ENCODE data around the gene PCDH9.

Gene PCDH9

DNA sequence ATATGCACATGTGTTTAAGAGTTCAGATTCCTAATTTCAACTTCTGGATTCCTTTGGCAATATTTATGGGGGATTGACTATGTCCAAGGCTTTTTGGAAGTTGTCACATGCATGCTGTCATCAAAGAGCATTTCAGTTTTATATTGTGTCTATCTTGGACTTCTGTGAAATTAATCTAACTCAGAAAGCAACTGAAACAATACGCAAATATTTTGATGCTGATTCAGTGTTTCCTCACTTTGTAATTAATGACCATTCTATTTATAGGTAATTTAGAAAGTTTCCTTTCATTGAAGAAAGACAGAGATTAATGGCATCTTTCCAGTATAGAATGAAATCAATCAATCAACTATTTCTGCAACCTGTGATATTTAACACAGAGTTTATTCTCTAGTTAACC lies 550.1 kb downstream of the PCDH9 start:
- in situ Hi-C loops (cut with MboI; ENCODE audit: low pct_unique_long_range_greater_than_20kb, low sequenced_read_pairs) = no loop called here
- DNase-seq = no peak

DNA sequence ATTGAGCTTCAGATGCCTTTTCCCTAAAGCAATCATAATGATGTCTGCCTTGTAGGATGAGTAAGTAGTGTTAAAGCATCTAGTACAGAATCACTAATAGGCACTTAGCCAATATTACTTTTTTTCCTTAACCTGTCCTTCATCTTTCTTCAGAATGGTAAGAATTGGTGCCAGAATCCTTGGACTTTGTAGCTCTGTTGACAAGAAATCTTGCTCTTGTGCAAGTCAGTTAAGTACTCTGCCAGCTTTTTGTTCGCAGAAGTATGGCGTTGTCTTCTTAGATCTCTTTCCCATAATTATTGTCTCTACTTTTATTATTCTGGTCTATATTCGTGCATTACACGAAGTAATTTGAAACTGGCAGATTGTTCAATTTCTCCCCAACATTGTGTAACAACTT lies 554.5 kb downstream of the PCDH9 start:
- DNase-seq = no peak
- in situ Hi-C loops (cut with MboI; ENCODE audit: low pct_unique_long_range_greater_than_20kb, low sequenced_read_pairs) = no loop called here

DNA sequence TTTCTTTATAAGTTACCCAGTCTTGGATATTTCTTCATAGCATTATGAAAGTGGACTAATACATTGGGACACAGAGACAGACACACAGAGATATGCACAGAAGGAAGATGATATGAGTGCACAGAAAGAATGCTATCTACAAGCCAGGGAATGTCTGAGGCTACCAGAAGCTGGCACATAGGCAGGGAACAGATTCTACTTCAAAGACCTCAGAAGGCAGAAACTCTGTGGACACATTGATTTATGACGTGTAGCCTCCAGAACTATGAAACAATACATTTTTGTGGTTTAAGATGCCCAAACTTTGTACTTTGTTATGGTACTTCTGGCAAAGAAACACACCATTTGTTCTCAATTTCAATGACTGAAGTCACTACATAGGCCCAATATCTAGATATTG lies 556.7 kb downstream of the PCDH9 start:
- in situ Hi-C loops (cut with MboI; ENCODE audit: low pct_unique_long_range_greater_than_20kb, low sequenced_read_pairs) = no loop called here
- no peak for DNase-seq

DNA sequence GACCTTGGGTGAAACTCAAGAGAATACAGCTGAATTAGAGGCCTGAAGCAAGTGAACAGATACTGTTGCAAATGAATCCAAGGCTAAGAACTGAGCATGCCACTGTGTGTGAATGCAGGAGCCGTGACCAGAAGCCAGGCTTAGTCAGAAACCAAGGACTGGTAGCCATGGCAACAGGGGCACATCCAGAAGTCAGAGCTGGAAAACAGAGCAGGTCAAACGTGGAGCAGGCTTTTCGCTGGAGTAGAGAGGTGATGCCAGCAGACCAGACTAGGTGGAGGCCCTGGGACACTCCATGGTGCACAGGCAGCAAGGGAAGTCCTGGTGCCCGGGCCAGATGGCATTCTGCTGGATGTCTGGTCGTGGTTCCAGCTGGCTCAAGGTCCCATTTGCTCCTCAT lies 564.1 kb downstream of the PCDH9 start:
- in situ Hi-C loops (cut with MboI; ENCODE audit: low pct_unique_long_range_greater_than_20kb, low sequenced_read_pairs) = no loop called here
- DNase-seq = no peak

DNA sequence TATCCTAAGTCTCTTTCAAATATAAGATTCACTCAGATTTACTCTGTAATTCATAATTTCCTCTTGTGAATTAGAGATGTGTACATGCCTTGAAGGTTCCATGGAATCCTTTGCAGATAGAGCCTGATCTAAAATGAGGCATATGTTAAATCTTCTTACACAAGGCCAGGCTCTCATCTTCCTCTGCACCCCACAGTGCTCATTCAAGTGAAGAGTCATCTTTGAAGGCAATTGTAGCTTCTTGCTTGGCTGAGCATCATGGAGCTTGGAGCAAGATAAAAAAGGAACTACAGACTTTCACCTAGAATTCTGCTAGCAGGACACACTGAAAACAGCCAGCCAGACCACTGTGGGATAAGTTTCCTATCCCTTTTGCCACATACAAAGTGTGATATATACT lies 566.4 kb downstream of the PCDH9 start:
- in situ Hi-C loops (cut with MboI; ENCODE audit: low pct_unique_long_range_greater_than_20kb, low sequenced_read_pairs) = no loop called here
- no peak for DNase-seq

DNA sequence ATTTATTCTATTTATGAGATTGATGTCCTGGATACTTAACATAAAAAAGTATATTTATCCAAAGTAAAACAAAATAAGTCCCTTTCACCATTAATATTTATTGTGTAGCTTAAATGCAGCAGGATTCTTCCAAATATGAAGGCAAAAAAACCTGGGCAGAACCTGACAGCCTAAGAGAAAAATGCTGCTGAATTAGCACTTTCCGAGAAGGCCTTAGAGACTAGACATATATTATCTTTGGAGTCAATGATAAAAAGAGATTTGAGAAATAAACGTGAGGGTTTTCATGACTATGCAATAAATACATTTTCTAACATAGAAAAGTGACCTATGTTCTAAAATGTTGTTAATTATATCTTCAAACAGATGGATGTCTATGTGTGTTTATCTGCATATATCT lies 566.9 kb downstream of the PCDH9 start:
- in situ Hi-C loops (cut with MboI; ENCODE audit: low pct_unique_long_range_greater_than_20kb, low sequenced_read_pairs) = no loop called here
- no peak for DNase-seq

DNA sequence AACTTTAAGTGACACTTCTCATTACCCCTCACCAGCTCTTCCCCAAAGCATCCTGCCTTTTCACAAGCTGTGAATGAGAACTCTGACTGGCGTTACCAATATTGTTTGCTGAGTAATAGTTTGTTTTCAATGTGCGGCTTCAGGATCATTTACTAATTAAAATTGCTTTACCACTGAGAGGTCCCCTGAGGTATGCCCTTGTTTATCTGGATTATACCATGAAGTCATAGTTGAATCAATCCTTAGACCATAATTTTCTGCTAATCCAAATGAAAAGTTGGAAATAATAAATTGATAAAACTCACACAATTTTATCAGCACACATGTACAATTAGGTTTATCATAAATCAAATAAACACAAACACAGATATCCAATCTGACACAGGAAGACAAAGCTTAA lies 568.8 kb downstream of the PCDH9 start:
- in situ Hi-C loops (cut with MboI; ENCODE audit: low pct_unique_long_range_greater_than_20kb, low sequenced_read_pairs) = no loop called here
- no peak for DNase-seq

DNA sequence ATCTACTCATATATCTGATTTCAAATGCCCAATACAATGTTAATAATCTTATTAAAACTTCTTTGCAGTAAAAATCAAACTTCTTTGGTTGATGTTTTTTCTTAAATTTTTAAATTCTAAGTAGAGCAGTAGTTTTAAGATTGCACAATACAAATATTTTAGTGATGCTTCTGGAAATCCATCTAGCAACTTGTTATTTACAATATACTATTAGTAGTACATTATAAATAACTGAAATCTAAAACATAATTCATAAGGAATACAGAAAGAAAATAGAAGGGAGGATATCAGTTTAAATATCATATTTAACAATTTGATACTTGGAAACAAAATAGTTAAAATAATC lies 569.7 kb downstream of the PCDH9 start:
- in situ Hi-C loops (cut with MboI; ENCODE audit: low pct_unique_long_range_greater_than_20kb, low sequenced_read_pairs) = no loop called here
- DNase-seq = no peak

DNA sequence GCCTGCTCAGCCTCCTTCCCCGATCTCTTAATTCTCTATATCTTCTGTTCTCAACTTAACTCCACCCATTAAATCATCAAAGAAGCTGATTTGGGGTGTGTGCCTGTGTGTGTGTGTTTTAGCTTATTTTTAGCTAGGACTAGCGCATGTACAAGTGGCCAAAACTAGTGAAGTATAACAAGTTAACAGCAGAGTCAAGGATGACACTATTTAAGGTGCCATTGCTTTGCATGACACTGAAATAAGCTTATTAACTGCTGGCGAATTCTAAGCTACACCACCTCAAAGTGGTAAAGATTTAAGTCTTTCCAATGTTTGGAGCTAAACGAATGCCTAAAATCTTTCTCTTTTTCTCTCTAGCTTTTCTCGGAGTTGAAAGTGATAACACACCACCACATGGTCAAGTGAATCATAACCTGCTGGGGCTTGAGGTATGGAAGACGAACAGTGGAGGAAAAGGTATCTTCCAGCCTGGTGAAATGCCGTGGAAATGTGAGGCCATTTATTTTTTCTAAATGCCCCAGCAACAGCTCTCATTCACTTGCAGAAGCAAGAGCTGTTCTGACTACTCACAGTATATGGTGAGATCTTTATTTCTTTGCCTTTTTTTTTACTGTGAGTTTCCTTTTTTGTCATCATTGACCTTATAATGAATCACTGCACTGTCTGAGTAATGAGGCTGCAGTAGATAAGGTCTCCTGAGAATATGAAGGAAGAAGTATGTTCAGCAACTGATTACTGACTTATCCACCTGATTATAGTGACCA lies 570.3 kb downstream of the PCDH9 start:
- in situ Hi-C loops (cut with MboI; ENCODE audit: low pct_unique_long_range_greater_than_20kb, low sequenced_read_pairs) = no loop called here
- no peak for DNase-seq

DNA sequence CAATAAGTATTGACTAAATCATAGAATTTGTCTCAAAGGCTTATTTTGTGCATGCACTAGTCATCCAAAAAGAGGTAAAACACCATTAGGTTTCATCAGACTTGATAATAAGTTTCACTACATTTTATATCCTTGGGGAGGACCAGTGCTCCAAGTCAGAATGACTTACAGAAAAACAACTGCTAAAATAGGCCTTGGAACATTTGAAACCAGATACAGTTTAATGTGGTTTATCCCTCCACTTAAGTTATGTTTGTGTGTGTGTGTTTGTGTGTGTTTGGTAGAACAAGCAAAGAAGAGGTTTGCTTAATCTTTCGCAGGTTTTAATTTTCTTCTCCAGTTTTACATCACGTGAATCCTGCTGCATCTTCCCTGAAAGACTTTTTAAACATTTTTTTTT lies 570.9 kb downstream of the PCDH9 start:
- no peak for DNase-seq
- in situ Hi-C loops (cut with MboI; ENCODE audit: low pct_unique_long_range_greater_than_20kb, low sequenced_read_pairs) = no loop called here

DNA sequence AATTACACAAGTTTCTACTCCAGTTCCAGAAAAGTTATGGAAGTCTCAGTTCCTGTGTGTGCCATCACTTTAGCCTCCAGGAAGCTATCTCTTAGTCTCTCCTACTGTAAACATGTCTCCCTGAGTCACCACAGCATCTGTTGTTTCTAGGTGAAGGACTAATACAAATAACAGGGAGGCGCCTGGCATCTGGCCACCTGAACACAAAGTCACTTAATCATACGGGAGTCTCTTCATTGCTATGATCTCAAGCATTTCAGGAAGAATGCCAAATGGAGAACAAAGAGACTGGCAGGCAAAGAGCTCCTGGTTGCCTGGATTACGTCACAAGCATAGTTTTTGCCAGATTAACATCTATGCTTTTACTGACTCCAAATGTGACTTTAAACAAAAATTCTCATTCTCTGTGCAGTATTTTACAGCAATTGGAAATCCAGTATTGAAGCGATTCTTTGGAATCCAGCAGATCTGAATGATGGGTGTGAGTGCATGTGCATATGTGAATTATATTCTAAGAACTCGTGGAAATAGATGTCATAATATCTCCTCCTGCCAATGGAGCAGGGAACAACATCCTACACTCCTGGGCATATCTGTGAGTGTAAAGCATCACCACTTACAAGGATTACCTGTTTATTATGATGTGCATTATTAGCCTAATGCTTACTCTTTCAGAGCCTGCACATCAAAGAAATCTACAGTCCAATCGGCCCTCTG lies 572.8 kb downstream of the PCDH9 start:
- DNase-seq = no peak
- in situ Hi-C loops (cut with MboI; ENCODE audit: low pct_unique_long_range_greater_than_20kb, low sequenced_read_pairs) = no loop called here

DNA sequence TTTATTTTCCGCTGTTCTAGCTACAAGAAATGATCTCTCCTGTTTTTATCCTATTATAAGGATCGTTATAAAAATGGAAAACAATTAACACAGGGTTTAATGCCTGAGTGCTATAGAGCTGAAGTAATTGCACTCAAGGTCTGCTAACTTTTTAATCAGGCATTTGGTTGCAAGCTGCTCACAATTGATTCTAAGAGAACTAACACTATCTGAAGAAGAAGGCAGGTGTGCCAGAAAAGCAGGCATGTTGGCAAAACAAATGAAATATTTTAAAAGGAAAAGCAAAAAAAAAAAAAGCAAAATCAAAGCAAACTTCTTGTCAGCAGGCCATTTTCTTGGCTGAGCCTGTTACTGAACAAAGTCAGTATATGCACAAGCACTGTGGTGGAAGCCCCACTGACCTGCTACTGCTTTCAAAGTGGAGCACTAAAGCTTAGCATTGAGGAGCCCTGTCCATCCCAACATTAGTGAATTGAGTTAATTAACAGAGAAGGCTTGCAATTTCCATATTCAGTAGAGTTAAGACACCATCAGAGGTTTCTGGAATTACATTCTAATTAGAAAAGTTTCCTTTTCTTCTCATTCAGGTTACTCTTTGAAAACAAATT lies 574.2 kb downstream of the PCDH9 start:
- in situ Hi-C loops (cut with MboI; ENCODE audit: low pct_unique_long_range_greater_than_20kb, low sequenced_read_pairs) = no loop called here
- no peak for DNase-seq

DNA sequence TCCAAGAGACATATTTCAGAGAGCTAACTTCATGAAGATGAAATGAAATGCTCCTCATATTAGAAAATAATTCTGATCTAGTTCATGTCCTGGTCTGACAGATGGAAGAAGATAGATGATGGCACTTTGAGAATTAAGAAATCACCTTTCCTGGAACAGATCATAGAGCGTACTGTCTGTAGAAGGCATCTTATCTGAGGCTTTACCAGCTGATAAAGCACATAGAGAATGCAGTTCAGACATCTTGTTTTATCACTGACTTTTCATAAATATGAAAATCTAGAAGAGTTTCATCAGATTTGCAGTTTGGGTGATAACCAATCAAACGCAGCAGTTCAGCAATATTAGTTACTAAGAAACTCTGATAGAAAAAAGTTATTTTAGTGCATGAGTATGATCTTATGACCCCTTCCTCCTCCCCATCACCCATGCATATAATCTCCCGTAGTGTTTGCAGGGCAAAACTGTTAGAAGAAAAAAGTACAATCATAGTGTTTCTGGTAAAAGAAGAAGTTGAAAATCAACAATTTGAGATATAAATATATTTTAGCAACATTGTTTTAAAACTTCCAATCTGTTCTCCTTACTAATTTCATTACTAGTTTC lies 585.2 kb downstream of the PCDH9 start:
- in situ Hi-C loops (cut with MboI; ENCODE audit: low pct_unique_long_range_greater_than_20kb, low sequenced_read_pairs) = no loop called here
- DNase-seq = no peak

DNA sequence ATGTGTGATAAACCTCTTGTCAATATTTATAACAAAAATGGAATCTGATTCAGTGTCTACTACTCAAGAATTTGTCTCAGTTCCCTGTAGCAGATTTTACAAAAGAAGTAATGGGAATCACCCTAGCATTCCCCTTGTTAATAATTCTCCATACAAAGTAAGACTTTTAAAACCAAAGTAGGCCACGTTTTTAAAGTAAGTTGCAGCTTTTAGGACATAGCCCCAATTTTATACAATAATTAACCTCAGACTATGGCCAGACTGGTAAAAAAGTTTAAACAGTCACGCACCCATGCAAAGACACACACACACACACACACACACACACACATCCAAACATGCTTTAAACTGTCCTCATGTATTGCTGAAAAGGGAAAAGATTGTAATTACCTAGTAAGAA lies 589.9 kb downstream of the PCDH9 start:
- DNase-seq = no peak
- in situ Hi-C loops (cut with MboI; ENCODE audit: low pct_unique_long_range_greater_than_20kb, low sequenced_read_pairs) = no loop called here

DNA sequence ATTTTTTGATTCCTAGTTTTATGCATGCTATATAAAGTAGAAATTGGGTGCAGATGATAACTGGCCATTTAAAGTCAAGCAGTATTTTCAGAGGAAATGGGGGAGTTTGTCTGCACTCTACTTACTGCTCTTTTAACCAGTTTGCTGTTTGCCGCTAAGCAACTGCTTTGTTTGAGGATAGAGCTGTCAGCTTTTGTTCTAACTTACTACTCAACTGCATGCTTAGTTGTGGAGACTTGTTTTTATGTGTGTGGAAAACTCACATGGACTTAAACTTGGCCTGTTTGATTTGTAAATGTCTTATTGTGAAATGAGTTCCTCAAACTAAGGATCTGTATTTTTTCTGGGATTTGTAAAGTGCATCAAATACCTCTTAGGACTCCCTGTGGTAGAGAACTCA lies 591.1 kb downstream of the PCDH9 start:
- no peak for DNase-seq
- in situ Hi-C loops (cut with MboI; ENCODE audit: low pct_unique_long_range_greater_than_20kb, low sequenced_read_pairs) = no loop called here

DNA sequence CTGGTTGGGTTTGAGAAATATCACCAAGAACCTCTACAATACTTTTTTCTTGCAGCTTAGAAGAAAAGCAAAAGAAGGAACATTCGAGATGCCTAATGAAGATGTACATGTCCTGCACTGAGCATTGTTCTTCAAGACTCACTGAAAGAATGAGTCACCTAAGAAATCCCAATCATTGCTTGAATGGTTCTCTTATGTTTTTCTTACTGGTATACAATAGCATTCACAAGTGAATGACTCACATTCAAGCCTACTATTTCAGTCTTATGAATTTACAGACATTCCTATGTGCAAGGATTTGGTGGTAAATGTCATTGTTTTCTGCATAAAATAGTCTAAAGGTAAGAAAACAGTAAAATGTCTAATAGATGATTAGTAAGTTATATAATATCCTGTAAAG lies 594.6 kb downstream of the PCDH9 start:
- no peak for DNase-seq
- in situ Hi-C loops (cut with MboI; ENCODE audit: low pct_unique_long_range_greater_than_20kb, low sequenced_read_pairs) = no loop called here

DNA sequence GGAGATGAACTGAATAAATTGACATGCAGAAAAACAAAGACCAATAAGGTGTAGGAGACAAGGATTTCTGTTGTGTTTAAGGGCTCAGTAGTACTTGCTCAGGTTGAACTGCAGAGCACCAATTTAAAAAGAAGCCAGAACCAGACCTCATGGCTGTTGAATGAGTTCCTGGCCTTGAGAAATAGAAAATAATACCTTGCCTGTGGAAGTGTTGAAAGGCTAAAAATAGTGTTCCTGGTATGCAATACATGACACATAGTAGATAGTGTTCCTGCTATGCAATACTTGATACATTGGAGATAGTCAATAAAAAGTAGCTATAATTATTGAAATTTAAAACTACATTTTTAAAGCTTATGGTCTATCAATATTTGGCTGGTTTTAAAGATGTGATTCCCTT lies 595.8 kb downstream of the PCDH9 start:
- DNase-seq = no peak
- in situ Hi-C loops (cut with MboI; ENCODE audit: low pct_unique_long_range_greater_than_20kb, low sequenced_read_pairs) = no loop called here

DNA sequence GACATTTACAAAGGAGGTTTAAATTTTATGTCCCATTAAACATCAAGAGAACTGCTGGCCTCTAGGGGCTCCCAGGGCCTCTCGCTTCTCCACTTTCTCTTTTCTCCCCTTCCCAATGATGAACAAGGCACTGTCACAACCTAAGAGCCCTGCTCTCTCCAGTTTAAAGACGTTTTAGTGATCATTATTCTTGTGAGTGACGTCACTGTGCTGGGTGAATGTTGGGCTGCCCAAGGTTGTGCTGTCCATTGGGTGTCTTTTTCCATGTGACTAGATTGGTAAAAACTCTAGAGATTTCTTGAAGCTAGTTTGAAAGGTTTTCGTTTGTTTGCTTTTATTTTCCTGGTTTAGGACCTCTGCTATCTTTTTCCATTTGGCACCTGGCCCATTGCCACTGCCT lies 602.6 kb downstream of the PCDH9 start:
- in situ Hi-C loops (cut with MboI; ENCODE audit: low pct_unique_long_range_greater_than_20kb, low sequenced_read_pairs) = no loop called here
- no peak for DNase-seq

DNA sequence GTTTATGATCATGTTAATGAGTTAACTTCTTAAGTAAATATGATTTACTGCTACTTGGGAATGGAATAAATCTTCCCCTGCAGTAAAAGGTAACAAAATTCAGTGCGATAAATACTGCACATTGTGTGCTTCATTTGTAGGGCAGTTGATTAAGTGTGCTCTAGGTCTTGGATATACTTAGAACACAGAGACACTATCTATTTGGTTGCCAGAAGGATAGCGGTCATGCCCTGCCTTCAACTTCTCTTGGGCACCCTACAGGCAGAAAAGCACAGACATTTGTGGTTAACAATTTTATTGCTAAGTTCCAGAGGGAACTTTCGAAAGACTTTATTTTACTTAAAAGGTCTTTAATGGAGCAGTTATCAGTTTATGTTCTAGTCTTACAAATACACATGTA lies 605.8 kb downstream of the PCDH9 start:
- in situ Hi-C loops (cut with MboI; ENCODE audit: low pct_unique_long_range_greater_than_20kb, low sequenced_read_pairs) = no loop called here
- no peak for DNase-seq

DNA sequence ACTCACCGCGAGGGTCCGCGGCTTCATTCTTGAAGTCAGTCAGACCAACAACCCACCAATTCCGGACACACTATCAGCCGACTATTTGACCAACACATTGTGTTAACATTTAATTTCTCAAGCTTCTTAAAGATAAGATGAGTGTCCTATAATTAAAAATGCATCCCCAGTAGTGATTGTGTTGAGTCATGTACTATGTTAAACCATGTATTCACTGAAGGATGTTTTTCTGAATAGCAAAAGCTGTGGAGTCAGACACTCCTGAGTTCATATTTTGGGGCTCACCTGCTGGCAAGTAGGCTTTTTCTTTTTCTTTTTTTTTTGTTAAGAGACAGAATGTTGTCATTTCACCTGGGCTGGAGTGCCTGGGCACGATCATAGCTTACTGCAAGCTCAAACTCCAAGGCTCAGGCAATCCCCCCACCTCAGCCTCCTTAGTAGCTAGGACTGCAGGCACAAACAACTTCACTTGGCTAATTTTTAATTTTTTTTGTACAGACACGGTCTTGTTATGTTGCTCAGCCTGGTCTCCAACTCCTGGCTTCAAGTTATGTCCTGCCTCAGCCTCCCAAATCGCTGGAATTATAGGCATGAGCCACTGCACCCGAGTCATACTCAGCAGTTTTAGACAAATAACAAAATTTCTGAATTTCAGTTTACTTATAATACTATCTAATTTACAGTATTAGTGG lies 606.9 kb downstream of the PCDH9 start:
- in situ Hi-C loops (cut with MboI; ENCODE audit: low pct_unique_long_range_greater_than_20kb, low sequenced_read_pairs) = no loop called here
- no peak for DNase-seq
